Panc1 (cell line): ENCODE results near the gene SLC9A5. TPM values are rescaled to one million over a fixed set of nuclear protein-coding genes. Genes with fewer than 3 reads are reported as not detected.

Experiments used
- ATAC-seq: fragments of 200-7000 bp; cut with Tn5 transposase; 2 replicates; pipeline ENCODE4 v1.9.1; 2020; ENCODE audit warnings: mild to moderate bottlenecking, moderate library complexity
- BruUV-seq: library from RNA; stranded (reverse); fragments of 400-500 nt; replicated peaks from 2 replicates; lab custom pipeline; 2021; lab: Mats Ljungman, UMichigan
- CTCF ChIA-PET: fragments of 300-600 bp; sonication (Branson Sonifier 250); formaldehyde crosslinking; loops from one replicate; lab custom pipeline; 2022; ENCODE audit warnings: antibody characterized with exemption; lab: Charles Lee
- POLR2A ChIA-PET: fragments of 300-600 bp; sonication (Branson Sonifier 250); formaldehyde crosslinking; loops from one replicate; lab custom pipeline; 2022; ENCODE audit warnings: antibody characterized with exemption; lab: Charles Lee
- DNase-seq: peaks from one replicate; pipeline ENCODE4 v3.0.0-alpha.2; 2010; ENCODE audit warnings: low read depth, low spot score
- H3K27ac ChIP-seq: 2 replicates; pipeline ENCODE4 v1.5.1; 2011; ENCODE audit warnings: mild to moderate bottlenecking, low read length, inconsistent platforms
- H3K27me3 ChIP-seq: fragments of 200-500 bp; sonication (Bioruptor generic); 2 replicates; pipeline ENCODE4 v1.6.0; 2014; ENCODE audit warnings: low read length, inconsistent platforms; ENCODE audit not compliant: control insufficient read depth, insufficient read depth
- H3K36me3 ChIP-seq: fragments of 200-500 bp; sonication (Bioruptor generic); 2 replicates; pipeline ENCODE4 v1.5.1; 2014; ENCODE audit warnings: inconsistent platforms, mild to moderate bottlenecking, low read length, moderate library complexity; ENCODE audit not compliant: control insufficient read depth, insufficient read depth
- H3K4me1 ChIP-seq: 2 replicates; pipeline ENCODE4 v1.5.1; 2011; ENCODE audit warnings: inconsistent platforms, mild to moderate bottlenecking, low read length, moderate library complexity; ENCODE audit not compliant: control insufficient read depth, insufficient read depth
- H3K4me3 ChIP-seq, 2 experiments: 2 replicates each; pipeline ENCODE4 v1.5.1; 2011 to 2012; ENCODE audit warnings: low read depth in 2 of 2, low read length in 2 of 2, mild to moderate bottlenecking in 2 of 2, inconsistent platforms in 1 of 2, moderate library complexity in 1 of 2
- H3K9me3 ChIP-seq: fragments of 200-500 bp; sonication (Bioruptor generic); 2 replicates; pipeline ENCODE4 v1.5.1; 2014; ENCODE audit warnings: low read depth, mild to moderate bottlenecking, inconsistent platforms, low read length, moderate library complexity; ENCODE audit not compliant: control insufficient read depth, insufficient read depth
- CTCF ChIP-seq: fragments of 450-650 bp; IDR thresholded peaks from 2 replicates; pipeline ENCODE4 v1.5.1; 2017; ENCODE audit warnings: mild to moderate bottlenecking
- POLR2AphosphoS5 ChIP-seq: IDR thresholded peaks from 2 replicates; pipeline ENCODE4 v1.6.1; 2012; ENCODE audit warnings: mild to moderate bottlenecking, low read depth, low read length, moderate library complexity
- REST ChIP-seq, 2 experiments: IDR thresholded peaks; 2 replicates each; pipeline ENCODE4 v1.6.1; 2011 to 2012; ENCODE audit warnings: low read depth in 2 of 2, control low read depth in 1 of 2, low read length in 1 of 2, mild to moderate bottlenecking in 1 of 2, moderate library complexity in 1 of 2; ENCODE audit not compliant: insufficient read depth in 1 of 2
- SIN3A ChIP-seq: IDR thresholded peaks from 2 replicates; pipeline ENCODE4 v1.6.1; 2012; ENCODE audit warnings: low read depth, mild to moderate bottlenecking, low read length, moderate library complexity, borderline replicate concordance; ENCODE audit not compliant: insufficient read depth
- TCF7L2 ChIP-seq: IDR thresholded peaks from 2 replicates; pipeline ENCODE4 v1.6.1; 2011; ENCODE audit warnings: mild to moderate bottlenecking, low read depth, low read length, inconsistent platforms
- in situ Hi-C: cut with HindIII; loops from 2 replicates; pipeline ENCODE4 v1.10.0; 2016; ENCODE audit warnings: low sequenced_read_pairs, low pct_unique_long_range_greater_than_20kb
- intact Hi-C: fragments of 100-400 bp; cut with micrococcal nuclease; formaldehyde crosslinking; loops from one replicate; pipeline ENCODE4 v1.10.0; 2022; ENCODE audit not compliant: unreplicated experiment
- total RNA-seq: library from RNA; stranded (reverse); gene quantifications from one replicate; pipeline ENCODE4 v1.2.1, GENCODE V29; 2021; ENCODE audit not compliant: unreplicated experiment

SLC9A5 gene
- total RNA-seq, 1 experiment from 2014 or later, result 1.7 TPM

GRCh38 chr16:67286441-67287235 lies 37.9 kb downstream of the SLC9A5 start:
- TF ChIP-seq POLR2AphosphoS5, result no peak
- no peak for TF ChIP-seq SIN3A
- no peak for TF ChIP-seq CTCF
- no peak for TF ChIP-seq REST (IDR thresholded peaks at IDR 0.05; ENCODE audit: insufficient read depth in 1 of 2, low read depth in 2 of 2, low read length in 1 of 2)
- no peak for TF ChIP-seq TCF7L2
- H3K4me3 ChIP-seq, result no peak overlapping the region
- ATAC-seq (no peak), DNase-seq (no peak)
- no peaks in the 10 kb centered on the region for H3K4me1 ChIP-seq
- CTCF ChIA-PET, result interaction anchor here (1.0 kb wide), 1 partner anchor 79 kb away, joined by 3 read pairs; no protein-coding TSS in a partner anchor
- no peaks in the 10 kb centered on the region for H3K36me3 ChIP-seq
- H3K9me3 ChIP-seq, result no peaks in the 10 kb centered on the region
- no peak overlapping the region for H3K27ac ChIP-seq
- H3K27me3 ChIP-seq, result no peaks in the 10 kb centered on the region
- POLR2A ChIA-PET, result no interaction called here
- no TSS peak for BruUV-seq
- intact Hi-C loops (no loop called here), in situ Hi-C loops (no loop called here)

- in situ Hi-C loops, result no loop called here
- ATAC-seq (no peak), DNase-seq (no peak)
- Histone ChIP-seq H3K36me3 (no peaks in the 10 kb centered on the region), H3K27ac (no peak overlapping the region), H3K4me3 (no peak overlapping the region), H3K27me3 (no peaks in the 10 kb centered on the region), H3K4me1 (no peaks in the 10 kb centered on the region), H3K9me3 (no peaks in the 10 kb centered on the region)
- BruUV-seq, result no TSS peak
- TF ChIP-seq CTCF, result no peak
- TF ChIP-seq SIN3A, result no peak
- TF ChIP-seq REST (IDR thresholded peaks at IDR 0.05; ENCODE audit: insufficient read depth in 1 of 2, low read depth in 2 of 2, low read length in 1 of 2), result no peak
- TF ChIP-seq TCF7L2, result no peak
- TF ChIP-seq POLR2AphosphoS5, result no peak
- intact Hi-C loops, result no loop called here
- ChIA-PET CTCF (interaction anchor here (0.6 kb wide), 1 partner anchor 20 kb away, joined by 3 read pairs; no protein-coding TSS in a partner anchor), POLR2A (no interaction called here)
Measured at GRCh38 chr16:67287960-67288359, 39.2 kb downstream of the SLC9A5 start.
